NCI-H446 (cell line): Measurements from ENCODE around the gene ZNF354C.
"Not testable (repeated sequence)": the region's sequence is repeated elsewhere in the genome, so short reads cannot be mapped to it uniquely, and the experiment has no call there.

Experiments used
- DNase-seq, 2 experiments: peaks; one replicate each; lab custom pipeline; 2025; lab: John Stamatoyannopoulos, UW

Gene ZNF354C

GRCh38 chr5:179060116-179061008, at the start of gene ZNF354C:
Gene ZNF354C, plus strand, starts transcription at chr5:179060373. Its CDS starts 1,696 bp downstream, at chr5:179062069.
- peak; percentile 53 to 85 for DNase-seq

GRCh38 chr5:179023528-179024189, 36.5 kb upstream of the ZNF354C start, which contains the start of gene ZNF879:
Gene ZNF879, plus strand, starts transcription at chr5:179023804. Its CDS starts 1,201 bp downstream, at chr5:179025005.
- DNase-seq = peak; percentile 80 to 91

GRCh38 chr5:179033004-179033580, 27.1 kb upstream of the ZNF354C start:
- no peak for DNase-seq

GRCh38 chr5:179044765-179045164, 15.4 kb upstream of the ZNF354C start:
- no peak for DNase-seq

GRCh38 chr5:179051784-179052183, 8.4 kb upstream of the ZNF354C start:
- DNase-seq = no peak

GRCh38 chr5:179054036-179054785, 6.0 kb upstream of the ZNF354C start:
- no peak for DNase-seq

GRCh38 chr5:179054876-179055275, 5.3 kb upstream of the ZNF354C start:
- DNase-seq = no peak

GRCh38 chr5:179055436-179055835, 4.7 kb upstream of the ZNF354C start:
- no peak for DNase-seq

- DNase-seq = no peak
These were observed 4.3 kb upstream of the ZNF354C start for GRCh38 chr5:179055841-179056240.

GRCh38 chr5:179061025-179061424, 852 bp downstream of the ZNF354C start:
- no peak for DNase-seq

GRCh38 chr5:179065703-179066102, 5.5 kb downstream of the ZNF354C start:
- no peak for DNase-seq

- DNase-seq = no peak
These were observed 19.2 kb downstream of the ZNF354C start for GRCh38 chr5:179079165-179079987.

GRCh38 chr5:179080724-179081123, 20.6 kb downstream of the ZNF354C start:
- DNase-seq = no peak

GRCh38 chr5:179089502-179089901, 29.3 kb downstream of the ZNF354C start:
- no peak for DNase-seq

- DNase-seq = not testable (repeated sequence)
These were observed 41.1 kb downstream of the ZNF354C start for GRCh38 chr5:179101282-179101681.

GRCh38 chr5:179110528-179110927, 50.4 kb downstream of the ZNF354C start:
- no peak for DNase-seq

GRCh38 chr5:179111267-179112207, 51.4 kb downstream of the ZNF354C start:
- no peak for DNase-seq

- no peak for DNase-seq
These were observed 52.4 kb downstream of the ZNF354C start for GRCh38 chr5:179112469-179113142.

GRCh38 chr5:179113143-179113530, 53.0 kb downstream of the ZNF354C start:
- DNase-seq = no peak
